CD8-positive, alpha-beta memory T cell (primary cell): ENCODE measurements around the gene DOCK1. TPM values are rescaled to one million over a fixed set of nuclear protein-coding genes. Genes with fewer than 3 reads are reported as not detected.

ENCODE experiments used
- CTCF ChIA-PET: fragments of 350-600 bp; sonication (Branson Sonifier 250); formaldehyde crosslinking; loops from one replicate; lab custom pipeline; 2021; ENCODE audit warnings: antibody characterized with exemption; lab: Charles Lee
- POLR2A ChIA-PET: fragments of 350-600 bp; sonication (Branson Sonifier 250); formaldehyde crosslinking; loops from one replicate; lab custom pipeline; 2021; ENCODE audit warnings: antibody characterized with exemption; lab: Charles Lee
- DNase-seq, 5 donors: peaks; one replicate each; pipeline versions ENCODE4 v3.0.0 to v3.0.0-alpha.2; 2020 to 2022; ENCODE audit warnings: mixed read lengths in 1 of 5
- H3K27ac ChIP-seq: one replicate; pipeline ENCODE4 v1.7.0; 2013; ENCODE audit warnings: low read depth, mild to moderate bottlenecking, low read length, moderate library complexity
- H3K27me3 ChIP-seq: 2 replicates; pipeline ENCODE4 v1.7.0; 2013; ENCODE audit warnings: low read length, mild to moderate bottlenecking; ENCODE audit not compliant: insufficient read depth, poor library complexity, severe bottlenecking
- H3K36me3 ChIP-seq: 2 replicates; pipeline ENCODE4 v1.7.0; 2013; ENCODE audit warnings: mild to moderate bottlenecking, low read length, moderate library complexity; ENCODE audit not compliant: insufficient read depth
- H3K4me1 ChIP-seq: 2 replicates; pipeline ENCODE4 v1.7.0; 2013; ENCODE audit warnings: mild to moderate bottlenecking, low read length, moderate library complexity; ENCODE audit not compliant: insufficient read depth
- H3K4me3 ChIP-seq: 2 replicates; pipeline ENCODE4 v1.7.0; 2013; ENCODE audit warnings: mild to moderate bottlenecking, low read length
- H3K9me3 ChIP-seq: 2 replicates; pipeline ENCODE4 v1.7.0; 2013; ENCODE audit warnings: mild to moderate bottlenecking, low read length
- H3K27ac Mint-ChIP-seq, 8 donors: one replicate each; pipeline ENCODE4 v1.8.0; 2020 to 2021; ENCODE audit warnings: mixed read lengths in 8 of 8, mild to moderate bottlenecking in 6 of 8, inconsistent platforms in 3 of 8, moderate library complexity in 3 of 8
- H3K27me3 Mint-ChIP-seq, 2 donors: one replicate each; pipeline ENCODE4 v1.8.0; 2020 to 2021; ENCODE audit warnings: mixed read lengths in 2 of 2, mild to moderate bottlenecking in 1 of 2, moderate library complexity in 1 of 2
- H3K36me3 Mint-ChIP-seq, 3 donors: one replicate each; pipeline ENCODE4 v1.8.0; 2020 to 2021; ENCODE audit warnings: mixed read lengths in 3 of 3, inconsistent platforms in 1 of 3, mild to moderate bottlenecking in 1 of 3
- H3K4me1 Mint-ChIP-seq, 3 donors: one replicate each; pipeline ENCODE4 v1.8.0; 2020 to 2021; ENCODE audit warnings: mixed read lengths in 3 of 3, inconsistent platforms in 1 of 3, mild to moderate bottlenecking in 1 of 3
- H3K4me3 Mint-ChIP-seq, 7 donors: one replicate each; pipeline ENCODE4 v1.8.0; 2020 to 2021; ENCODE audit warnings: mixed read lengths in 7 of 7, mild to moderate bottlenecking in 6 of 7, moderate library complexity in 4 of 7, inconsistent platforms in 2 of 7
- H3K9me3 Mint-ChIP-seq, 5 donors: one replicate each; pipeline ENCODE4 v1.8.0; 2020 to 2022; ENCODE audit warnings: mixed read lengths in 5 of 5, mild to moderate bottlenecking in 3 of 5, moderate library complexity in 2 of 5, inconsistent platforms in 1 of 5
- polyA plus RNA-seq: library from polyadenylated mRNA; unstranded; fragments of 300-500 nt; fragmentation: Illumina TruSeq; gene quantifications from one replicate; pipeline ENCODE4 v1.2.3, GENCODE V29; 2021
- total RNA-seq, 2 experiments: library from RNA; stranded (reverse); gene quantifications; one replicate each; pipeline ENCODE4 v1.2.3, GENCODE V29; 2021

Gene DOCK1
- total and polyA plus RNA-seq, 3 experiments from 2014 or later, result 0.16 to 0.18 TPM; not detected in 1

DNA sequence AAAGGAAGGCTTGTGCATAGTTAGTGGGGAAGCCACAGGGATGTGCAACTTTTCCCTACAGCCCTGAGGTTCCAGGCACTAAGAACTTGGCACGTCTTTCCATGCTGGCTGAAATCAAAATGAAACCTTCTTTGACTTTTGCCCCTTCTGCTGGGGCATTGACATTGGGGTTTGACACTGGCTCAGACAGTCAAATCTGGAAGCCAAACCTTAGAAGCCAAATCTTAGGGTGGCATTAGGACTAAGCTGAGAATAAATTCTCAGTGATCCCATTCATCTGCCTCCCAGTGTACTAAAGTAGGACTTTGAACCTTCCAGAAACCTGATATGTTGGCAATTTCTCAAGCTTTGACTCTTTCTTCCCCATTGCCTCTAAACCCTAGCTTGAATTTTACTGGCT lies 322.4 kb downstream of the DOCK1 start:
- Mint-ChIP-seq H3K9me3 (peaks cover 0 to 3% (median 0%) of the 10 kb centered on the region in 5 donors), H3K4me1 (no peaks in the 10 kb centered on the region), H3K36me3 (no peaks in the 10 kb centered on the region), H3K4me3 (no peak overlapping the region), H3K27ac (no peak overlapping the region), H3K27me3 (peaks cover 0 to 4% of the 10 kb centered on the region in 2 donors)
- POLR2A ChIA-PET, result no interaction called here
- Histone ChIP-seq H3K4me1 (no peaks in the 10 kb centered on the region), H3K27me3 (no peaks in the 10 kb centered on the region), H3K27ac (no peak overlapping the region), H3K36me3 (no peaks in the 10 kb centered on the region), H3K9me3 (no peaks in the 10 kb centered on the region), H3K4me3 (no peak overlapping the region)
- CTCF ChIA-PET, result no interaction called here
- DNase-seq, result no peak

DNA sequence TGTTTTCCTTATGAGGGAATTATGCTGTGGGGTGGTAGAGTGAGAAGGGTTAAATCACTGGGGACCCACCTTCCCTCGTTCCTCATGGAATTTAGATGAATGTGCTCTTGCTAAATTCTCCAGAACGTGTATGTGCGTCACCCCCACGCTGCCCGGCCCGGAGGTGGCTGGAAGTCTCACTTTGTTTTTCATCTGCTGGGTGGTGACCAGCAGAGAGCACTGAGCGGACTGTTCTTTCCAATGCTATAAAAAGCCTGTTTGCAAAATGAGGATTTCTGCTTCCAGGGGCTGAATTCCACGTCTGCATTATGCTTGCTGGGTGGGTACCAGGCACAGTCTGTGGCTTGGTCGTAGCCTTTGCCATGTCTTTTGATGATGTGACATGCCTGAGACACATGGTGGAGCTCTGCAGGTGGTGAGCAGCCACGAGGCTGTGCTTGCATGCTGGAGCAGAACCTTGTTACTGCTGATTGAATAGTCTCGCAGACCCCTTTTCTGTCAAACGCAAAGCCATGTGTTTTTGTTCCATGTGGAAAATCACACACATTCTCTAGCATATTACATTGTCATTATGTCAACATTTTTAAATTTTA lies 323.1 kb downstream of the DOCK1 start:
- H3K4me1 ChIP-seq, result no peaks in the 10 kb centered on the region
- H3K36me3 ChIP-seq, result no peaks in the 10 kb centered on the region
- peaks cover 0 to 4% of the 10 kb centered on the region in 2 donors for H3K27me3 Mint-ChIP-seq
- no peaks in the 10 kb centered on the region for H3K4me1 Mint-ChIP-seq
- H3K9me3 Mint-ChIP-seq, result peaks cover 0 to 3% (median 0%) of the 10 kb centered on the region in 5 donors
- no peaks in the 10 kb centered on the region for H3K27me3 ChIP-seq
- no peak for DNase-seq
- no peak overlapping the region for H3K27ac Mint-ChIP-seq
- no peak overlapping the region for H3K27ac ChIP-seq
- ChIA-PET CTCF (no interaction called here), POLR2A (no interaction called here)
- H3K4me3 Mint-ChIP-seq, result no peak overlapping the region
- no peaks in the 10 kb centered on the region for H3K9me3 ChIP-seq
- H3K4me3 ChIP-seq, result no peak overlapping the region
- no peaks in the 10 kb centered on the region for H3K36me3 Mint-ChIP-seq

GRCh38 chr10:127234306-127234800 lies 329.1 kb downstream of the DOCK1 start:
- H3K27ac ChIP-seq, result no peak overlapping the region
- Mint-ChIP-seq H3K36me3 (no peaks in the 10 kb centered on the region), H3K4me1 (no peaks in the 10 kb centered on the region), H3K4me3 (no peak overlapping the region), H3K27ac (no peak overlapping the region), H3K27me3 (peaks cover 0 to 2% of the 10 kb centered on the region in 2 donors), H3K9me3 (no peaks in the 10 kb centered on the region)
- no peaks in the 10 kb centered on the region for H3K36me3 ChIP-seq
- no peaks in the 10 kb centered on the region for H3K9me3 ChIP-seq
- CTCF ChIA-PET, result no interaction called here
- no peaks in the 10 kb centered on the region for H3K27me3 ChIP-seq
- H3K4me1 ChIP-seq, result no peaks in the 10 kb centered on the region
- no peak overlapping the region for H3K4me3 ChIP-seq
- no peak for DNase-seq
- POLR2A ChIA-PET, result no interaction called here

- Mint-ChIP-seq H3K4me3 (no peak overlapping the region), H3K36me3 (no peaks in the 10 kb centered on the region), H3K9me3 (no peaks in the 10 kb centered on the region), H3K27me3 (peaks cover 0 to 2% of the 10 kb centered on the region in 2 donors), H3K27ac (no peak overlapping the region), H3K4me1 (no peaks in the 10 kb centered on the region)
- ChIA-PET CTCF (no interaction called here), POLR2A (no interaction called here)
- Histone ChIP-seq H3K4me1 (no peaks in the 10 kb centered on the region), H3K9me3 (no peaks in the 10 kb centered on the region), H3K27ac (no peak overlapping the region), H3K27me3 (no peaks in the 10 kb centered on the region), H3K36me3 (no peaks in the 10 kb centered on the region), H3K4me3 (no peak overlapping the region)
- no peak for DNase-seq
These were observed 331.0 kb downstream of the DOCK1 start for GRCh38 chr10:127236266-127236665.

GRCh38 chr10:127242914-127243313 lies 337.7 kb downstream of the DOCK1 start:
- Mint-ChIP-seq H3K27ac (no peak overlapping the region), H3K4me3 (no peak overlapping the region), H3K27me3 (peaks cover 0 to 1% of the 10 kb centered on the region in 2 donors), H3K9me3 (no peaks in the 10 kb centered on the region), H3K4me1 (no peaks in the 10 kb centered on the region), H3K36me3 (no peaks in the 10 kb centered on the region)
- no peaks in the 10 kb centered on the region for H3K36me3 ChIP-seq
- no peaks in the 10 kb centered on the region for H3K9me3 ChIP-seq
- POLR2A ChIA-PET, result no interaction called here
- no peaks in the 10 kb centered on the region for H3K27me3 ChIP-seq
- no peak overlapping the region for H3K27ac ChIP-seq
- CTCF ChIA-PET, result no interaction called here
- no peak overlapping the region for H3K4me3 ChIP-seq
- no peaks in the 10 kb centered on the region for H3K4me1 ChIP-seq
- DNase-seq, result no peak

- Histone ChIP-seq H3K9me3 (no peaks in the 10 kb centered on the region), H3K27ac (no peak overlapping the region), H3K4me3 (no peak overlapping the region), H3K27me3 (no peaks in the 10 kb centered on the region), H3K4me1 (no peaks in the 10 kb centered on the region), H3K36me3 (no peaks in the 10 kb centered on the region)
- peaks cover 0 to 1% of the 10 kb centered on the region in 2 donors for H3K27me3 Mint-ChIP-seq
- no peak overlapping the region for H3K4me3 Mint-ChIP-seq
- CTCF ChIA-PET, result no interaction called here
- H3K4me1 Mint-ChIP-seq, result no peaks in the 10 kb centered on the region
- POLR2A ChIA-PET, result no interaction called here
- no peaks in the 10 kb centered on the region for H3K36me3 Mint-ChIP-seq
- H3K27ac Mint-ChIP-seq, result no peak overlapping the region
- peaks cover 0 to 3% (median 0%) of the 10 kb centered on the region in 5 donors for H3K9me3 Mint-ChIP-seq
- DNase-seq, result peak in 2 of 5 donors; percentile 12 to 14
These were observed 338.5 kb downstream of the DOCK1 start for GRCh38 chr10:127243490-127244272.

DNA sequence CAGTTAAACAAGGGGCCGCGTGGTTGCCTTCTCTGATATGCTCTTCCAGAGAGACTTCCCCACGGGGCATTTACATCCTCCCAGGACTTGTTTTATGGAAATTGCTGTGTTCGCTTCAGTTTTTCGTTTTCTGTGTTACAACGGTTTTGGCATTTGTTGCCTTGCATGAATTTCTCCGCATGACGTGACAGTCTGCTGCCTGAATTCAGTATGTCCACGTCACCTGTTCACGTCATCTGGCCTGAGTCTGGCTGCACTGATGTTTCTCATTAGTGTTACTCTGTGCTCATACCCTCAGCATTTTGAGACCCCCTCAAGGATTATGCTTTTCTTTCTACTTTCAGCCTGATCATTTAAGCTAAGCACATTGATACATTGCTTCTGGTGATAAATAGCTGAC lies 340.2 kb downstream of the DOCK1 start:
- H3K27ac ChIP-seq, result no peak overlapping the region
- Mint-ChIP-seq H3K27me3 (peaks cover 0 to 1% of the 10 kb centered on the region in 2 donors), H3K27ac (no peak overlapping the region), H3K4me1 (peaks cover 0 to 2% (median 0%) of the 10 kb centered on the region in 3 donors), H3K9me3 (peaks cover 0 to 3% (median 0%) of the 10 kb centered on the region in 5 donors), H3K4me3 (no peak overlapping the region), H3K36me3 (no peaks in the 10 kb centered on the region)
- no peaks in the 10 kb centered on the region for H3K36me3 ChIP-seq
- ChIA-PET POLR2A (no interaction called here), CTCF (no interaction called here)
- H3K4me1 ChIP-seq, result no peaks in the 10 kb centered on the region
- H3K4me3 ChIP-seq, result no peak overlapping the region
- H3K27me3 ChIP-seq, result no peaks in the 10 kb centered on the region
- no peaks in the 10 kb centered on the region for H3K9me3 ChIP-seq
- no peak for DNase-seq

DNA sequence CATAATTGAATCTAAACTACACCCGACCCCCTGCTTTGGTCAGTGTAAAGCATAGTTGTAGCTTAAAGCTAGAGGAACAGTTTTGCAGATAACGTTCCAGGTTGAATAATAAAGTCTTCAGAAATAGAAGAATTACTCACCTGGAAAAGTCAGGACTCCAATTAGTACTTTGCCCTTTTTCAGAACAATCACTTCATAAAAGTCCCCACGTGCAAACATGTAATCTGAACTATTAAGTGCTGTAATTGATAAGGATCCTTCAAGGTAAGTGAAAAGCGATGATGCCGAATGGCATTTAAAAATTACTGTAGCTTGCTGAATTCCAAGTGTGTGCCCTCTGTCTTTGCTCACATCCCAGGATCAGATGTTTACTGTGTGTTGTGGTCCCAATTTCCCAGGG lies 344.8 kb downstream of the DOCK1 start:
- Mint-ChIP-seq H3K4me1 (peaks cover 14 to 18% (median 16%) of the 10 kb centered on the region in 3 donors), H3K27ac (no peak overlapping the region), H3K4me3 (no peak overlapping the region), H3K36me3 (no peaks in the 10 kb centered on the region), H3K9me3 (peaks cover 0 to 8% (median 3%) of the 10 kb centered on the region in 5 donors), H3K27me3 (no peaks in the 10 kb centered on the region)
- Histone ChIP-seq H3K27me3 (peaks cover 4% of the 10 kb centered on the region), H3K4me3 (no peak overlapping the region), H3K27ac (no peak overlapping the region), H3K4me1 (peaks cover 14% of the 10 kb centered on the region), H3K9me3 (no peaks in the 10 kb centered on the region), H3K36me3 (no peaks in the 10 kb centered on the region)
- CTCF ChIA-PET, result no interaction called here
- POLR2A ChIA-PET, result no interaction called here
- no peak for DNase-seq
